ENCODE results near the gene METTL13.

The METTL13 gene

DNA sequence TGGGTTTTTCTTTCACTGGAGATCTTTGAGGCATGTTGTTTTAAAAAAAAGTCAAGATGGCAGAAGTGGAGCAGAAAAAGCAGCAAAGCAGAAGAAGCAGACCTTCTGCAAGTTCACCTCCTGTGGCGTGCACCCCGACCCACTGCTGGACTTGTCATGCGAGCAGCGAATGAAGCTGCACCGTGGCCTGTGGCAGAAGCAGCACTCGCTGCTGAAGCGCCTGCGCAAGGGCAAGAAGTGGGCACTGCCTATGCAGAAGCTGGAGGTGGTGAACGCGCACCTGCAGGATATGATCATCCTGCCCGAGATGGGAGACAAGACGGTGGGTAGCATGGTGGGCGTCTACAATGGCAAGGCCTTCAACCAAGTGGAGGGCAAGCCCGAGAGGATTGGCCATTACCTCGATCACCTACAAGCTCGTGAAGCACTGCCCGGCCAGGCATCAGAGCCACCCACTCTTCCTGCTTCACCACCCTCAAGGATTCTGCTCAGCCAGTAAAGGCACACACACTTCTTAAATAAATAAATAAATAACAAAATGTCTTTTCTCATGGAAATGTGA lies 22.1 kb downstream of the METTL13 start:
- H3F3A ChIP-seq (ENCODE audit: insufficient read depth, low read length) = no peaks in the 10 kb centered on the region
- no peak overlapping the region for H3K4me2 ChIP-seq (ENCODE audit: low read depth, low read length)
- H3K9me2 ChIP-seq (replicated peaks; ENCODE audit: insufficient read depth, low read length) = no peaks in the 10 kb centered on the region
- H3K27me3 ChIP-seq (replicated peaks; ENCODE audit: insufficient read depth, low read length) = no peaks in the 10 kb centered on the region
- DNase-seq = no peak
- H3K4me3 ChIP-seq (ENCODE audit: low read length) = no peak overlapping the region
- no peak overlapping the region for H2AFZ ChIP-seq (ENCODE audit: low read length)
- no peaks in the 10 kb centered on the region for H3K36me3 ChIP-seq (replicated peaks; ENCODE audit: insufficient read depth, low read length)
- TF ChIP-seq, protein P1, sequence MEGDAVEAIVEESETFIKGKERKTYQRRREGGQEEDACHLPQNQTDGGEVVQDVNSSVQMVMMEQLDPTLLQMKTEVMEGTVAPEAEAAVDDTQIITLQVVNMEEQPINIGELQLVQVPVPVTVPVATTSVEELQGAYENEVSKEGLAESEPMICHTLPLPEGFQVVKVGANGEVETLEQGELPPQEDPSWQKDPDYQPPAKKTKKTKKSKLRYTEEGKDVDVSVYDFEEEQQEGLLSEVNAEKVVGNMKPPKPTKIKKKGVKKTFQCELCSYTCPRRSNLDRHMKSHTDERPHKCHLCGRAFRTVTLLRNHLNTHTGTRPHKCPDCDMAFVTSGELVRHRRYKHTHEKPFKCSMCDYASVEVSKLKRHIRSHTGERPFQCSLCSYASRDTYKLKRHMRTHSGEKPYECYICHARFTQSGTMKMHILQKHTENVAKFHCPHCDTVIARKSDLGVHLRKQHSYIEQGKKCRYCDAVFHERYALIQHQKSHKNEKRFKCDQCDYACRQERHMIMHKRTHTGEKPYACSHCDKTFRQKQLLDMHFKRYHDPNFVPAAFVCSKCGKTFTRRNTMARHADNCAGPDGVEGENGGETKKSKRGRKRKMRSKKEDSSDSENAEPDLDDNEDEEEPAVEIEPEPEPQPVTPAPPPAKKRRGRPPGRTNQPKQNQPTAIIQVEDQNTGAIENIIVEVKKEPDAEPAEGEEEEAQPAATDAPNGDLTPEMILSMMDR (IDR thresholded peaks at IDR 0.05; ENCODE audit: low read length) = no peak
- TF ChIP-seq EZH2 (optimal IDR thresholded peaks at IDR 0.05; ENCODE audit: low read depth, low read length) = no peak
- no peak for TF ChIP-seq EZH2phosphoT487 (IDR thresholded peaks at IDR 0.05; ENCODE audit: low read length)
- no peaks in the 10 kb centered on the region for H4K20me1 ChIP-seq (ENCODE audit: insufficient read depth, low read length)
- H3K9me3 ChIP-seq (replicated peaks; ENCODE audit: insufficient read depth, low read length) = no peaks in the 10 kb centered on the region
- no peak overlapping the region for H3K9ac ChIP-seq (ENCODE audit: low read length)
- H3K79me2 ChIP-seq (ENCODE audit: low read length) = no peaks in the 10 kb centered on the region
- H3K4me1 ChIP-seq (ENCODE audit: low read length) = peaks cover 7% of the 10 kb centered on the region
- no peak overlapping the region for H3K27ac ChIP-seq (ENCODE audit: low read length)

DNA sequence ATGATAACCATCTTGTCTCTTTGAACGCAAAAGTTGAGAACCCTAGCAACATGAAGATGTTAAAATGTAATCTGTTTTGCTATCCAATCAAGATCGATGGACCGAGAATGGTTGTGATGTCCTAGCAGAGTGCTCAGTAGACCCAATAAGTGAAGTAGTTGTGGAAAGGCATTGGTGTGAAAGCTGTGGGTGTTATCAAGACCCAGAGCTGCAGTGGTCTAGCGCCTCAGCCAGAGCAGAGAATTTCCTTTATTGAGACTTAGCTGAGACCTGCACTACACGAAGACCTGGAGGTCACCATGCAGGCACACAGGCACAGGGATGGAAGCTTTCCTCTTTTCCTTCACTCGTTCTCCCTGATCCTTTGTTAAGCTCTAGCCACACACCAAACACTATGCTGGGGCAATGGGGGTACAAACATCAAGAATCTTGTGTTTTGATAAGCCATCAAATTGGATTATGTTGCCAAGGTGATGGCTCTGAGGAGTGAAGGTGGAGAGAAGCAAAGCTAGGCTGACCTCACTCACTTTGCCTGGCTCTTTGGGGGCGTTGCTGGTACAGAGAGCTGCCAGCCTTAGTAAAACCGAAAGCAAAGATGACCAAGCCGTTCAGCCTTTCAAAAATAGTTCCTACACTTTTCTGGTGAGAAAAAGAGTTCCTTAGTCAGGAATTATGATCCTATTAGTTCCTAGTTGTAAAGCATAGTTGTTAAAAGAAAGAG lies 24.1 kb downstream of the METTL13 start:
- Histone ChIP-seq H3K36me3 (replicated peaks; ENCODE audit: insufficient read depth, low read length) (no peaks in the 10 kb centered on the region), H3K27ac (ENCODE audit: low read length) (peak overlapping the region; percentile 18; the same call in 1 of the 2 replicates), H3K9me3 (replicated peaks; ENCODE audit: insufficient read depth, low read length) (no peaks in the 10 kb centered on the region), H3K4me1 (ENCODE audit: low read length) (peaks cover 7% of the 10 kb centered on the region), H3K4me3 (ENCODE audit: low read length) (peak overlapping the region; percentile 35), H3K79me2 (ENCODE audit: low read length) (no peaks in the 10 kb centered on the region), H3K4me2 (ENCODE audit: low read depth, low read length) (peak overlapping the region; percentile 59), H3F3A (ENCODE audit: insufficient read depth, low read length) (no peaks in the 10 kb centered on the region), H2AFZ (ENCODE audit: low read length) (peak overlapping the region; percentile 35), H4K20me1 (ENCODE audit: insufficient read depth, low read length) (no peaks in the 10 kb centered on the region), H3K9ac (ENCODE audit: low read length) (peak overlapping the region; percentile 34; the same call in 1 of the 2 replicates), H3K27me3 (replicated peaks; ENCODE audit: insufficient read depth, low read length) (no peaks in the 10 kb centered on the region), H3K9me2 (replicated peaks; ENCODE audit: insufficient read depth, low read length) (no peaks in the 10 kb centered on the region)
- TF ChIP-seq EZH2 (optimal IDR thresholded peaks at IDR 0.05; ENCODE audit: low read depth, low read length) = no peak
- no peak for TF ChIP-seq EZH2phosphoT487 (IDR thresholded peaks at IDR 0.05; ENCODE audit: low read length)
- TF ChIP-seq, protein P1 (IDR thresholded peaks at IDR 0.05; ENCODE audit: low read length) = no peak
- DNase-seq = peak; percentile 70

DNA sequence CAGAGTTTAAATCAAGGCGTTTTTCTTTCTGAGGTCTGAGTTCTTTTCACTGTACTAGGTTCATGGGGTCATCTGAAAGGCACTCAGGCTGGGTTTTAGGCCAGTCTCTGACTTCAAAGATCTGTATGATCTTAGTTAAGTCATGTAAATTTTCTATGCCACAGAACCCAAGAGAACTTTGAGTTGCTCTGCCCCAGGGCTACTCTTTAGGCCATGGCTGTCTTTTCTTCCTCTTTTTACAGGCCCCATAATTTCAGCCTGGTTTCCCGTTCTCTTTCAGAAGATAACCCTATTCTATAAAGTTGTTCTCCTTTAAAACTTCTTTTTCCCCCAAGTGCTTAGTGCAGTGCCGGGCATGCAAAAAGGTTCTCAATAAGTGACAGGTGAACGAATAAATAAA lies 26.1 kb downstream of the METTL13 start:
- H3K9ac ChIP-seq (ENCODE audit: low read length) = no peak overlapping the region
- H3K36me3 ChIP-seq (replicated peaks; ENCODE audit: insufficient read depth, low read length) = no peaks in the 10 kb centered on the region
- no peak overlapping the region for H3K4me3 ChIP-seq (ENCODE audit: low read length)
- H2AFZ ChIP-seq (ENCODE audit: low read length) = no peak overlapping the region
- H3K9me2 ChIP-seq (replicated peaks; ENCODE audit: insufficient read depth, low read length) = no peaks in the 10 kb centered on the region
- no peak for DNase-seq
- no peak overlapping the region for H3K27ac ChIP-seq (ENCODE audit: low read length)
- H3K27me3 ChIP-seq (replicated peaks; ENCODE audit: insufficient read depth, low read length) = no peaks in the 10 kb centered on the region
- TF ChIP-seq, protein P1 (IDR thresholded peaks at IDR 0.05; ENCODE audit: low read length) = no peak
- TF ChIP-seq EZH2phosphoT487 (IDR thresholded peaks at IDR 0.05; ENCODE audit: low read length) (no peak), EZH2 (optimal IDR thresholded peaks at IDR 0.05; ENCODE audit: low read depth, low read length) (no peak)
- no peaks in the 10 kb centered on the region for H3F3A ChIP-seq (ENCODE audit: insufficient read depth, low read length)
- no peaks in the 10 kb centered on the region for H4K20me1 ChIP-seq (ENCODE audit: insufficient read depth, low read length)
- no peaks in the 10 kb centered on the region for H3K79me2 ChIP-seq (ENCODE audit: low read length)
- H3K9me3 ChIP-seq (replicated peaks; ENCODE audit: insufficient read depth, low read length) = no peaks in the 10 kb centered on the region
- H3K4me1 ChIP-seq (ENCODE audit: low read length) = peaks cover 7% of the 10 kb centered on the region
- H3K4me2 ChIP-seq (ENCODE audit: low read depth, low read length) = no peak overlapping the region
